AG04450 (cell line): ENCODE measurements around the gene VEZT. TPM values are rescaled to one million over a fixed set of nuclear protein-coding genes. Genes with fewer than 3 reads are reported as not detected.

ENCODE experiments used
- CTCF ChIA-PET: fragments of 300-600, 350-600 bp; formaldehyde crosslinking; extraction: SDS; loops from one replicate; lab custom pipeline; 2022; ENCODE audit warnings: antibody characterized with exemption, inconsistent platforms; lab: Charles Lee
- POLR2A ChIA-PET: fragments of 350-600 bp; formaldehyde crosslinking; extraction: SDS; loops from one replicate; lab custom pipeline; 2021; ENCODE audit warnings: antibody characterized with exemption, inconsistent platforms; lab: Yijun Ruan, JAX
- DNase-seq: peaks from one replicate; pipeline ENCODE4 v3.0.0-alpha.2; 2011; ENCODE audit warnings: low read depth, low spot score
- H3K27ac ChIP-seq: one replicate; pipeline ENCODE4 v1.5.1; 2012; ENCODE audit warnings: low read depth, low read length, control low read depth
- H3K27me3 ChIP-seq: one replicate; pipeline ENCODE4 v1.6.0; 2012; ENCODE audit warnings: low read length; ENCODE audit not compliant: control insufficient read depth, insufficient read depth
- H3K4me3 ChIP-seq: 2 replicates; pipeline ENCODE4 v1.5.1; 2011; ENCODE audit warnings: mild to moderate bottlenecking, low read depth, low read length, control low read depth
- H3K9me3 ChIP-seq: 2 replicates; pipeline ENCODE4 v1.5.1; 2012; ENCODE audit warnings: low read length; ENCODE audit not compliant: control insufficient read depth, insufficient read depth
- polyA plus RNA-seq: library from polyadenylated mRNA; depleted of rRNA; stranded (reverse); fragments of >200 nt; gene quantifications from 2 replicates; pipeline ENCODE4 v1.2.3, GENCODE V29; 2011
- TF ChIP-seq, protein P1 (sequence below): IDR thresholded peaks from 2 replicates; pipeline ENCODE4 v1.5.1; 2011; ENCODE audit warnings: low read depth, low read length, control low read depth, inconsistent platforms

Gene VEZT
- polyA plus RNA-seq, 1 experiment, result 143 TPM

DNA sequence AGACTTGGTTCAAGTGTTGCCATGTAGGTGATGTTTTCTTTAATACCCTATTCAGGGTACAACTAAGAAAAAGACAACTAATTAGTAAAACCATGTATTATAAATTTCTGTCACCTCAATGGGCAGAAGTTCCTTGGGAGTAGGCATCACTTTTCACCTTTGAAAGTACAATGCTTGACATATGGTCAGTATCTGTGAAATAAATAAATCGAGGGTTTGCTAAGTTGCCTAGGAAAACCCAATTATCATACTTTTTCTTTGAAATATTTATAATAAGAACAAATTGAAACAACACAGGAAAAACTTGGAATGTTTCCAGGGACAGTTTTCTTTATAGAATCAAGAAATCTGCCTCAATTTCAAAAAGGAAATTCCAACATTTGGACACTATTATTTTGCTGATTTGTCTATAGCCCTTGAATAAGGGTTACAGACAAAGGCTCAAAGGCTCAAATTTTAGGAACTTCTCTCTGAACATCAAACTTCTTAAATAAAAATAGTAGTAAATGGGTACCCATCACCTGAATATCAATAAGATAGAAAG is 14.0 kb upstream of the VEZT start:
- no peak for DNase-seq
- Histone ChIP-seq H3K27ac (no peak overlapping the region), H3K9me3 (no peaks in the 10 kb centered on the region), H3K27me3 (no peaks in the 10 kb centered on the region), H3K4me3 (no peak overlapping the region)
- CTCF ChIA-PET, result no interaction called here
- POLR2A ChIA-PET, result no interaction called here
- TF ChIP-seq, protein P1, sequence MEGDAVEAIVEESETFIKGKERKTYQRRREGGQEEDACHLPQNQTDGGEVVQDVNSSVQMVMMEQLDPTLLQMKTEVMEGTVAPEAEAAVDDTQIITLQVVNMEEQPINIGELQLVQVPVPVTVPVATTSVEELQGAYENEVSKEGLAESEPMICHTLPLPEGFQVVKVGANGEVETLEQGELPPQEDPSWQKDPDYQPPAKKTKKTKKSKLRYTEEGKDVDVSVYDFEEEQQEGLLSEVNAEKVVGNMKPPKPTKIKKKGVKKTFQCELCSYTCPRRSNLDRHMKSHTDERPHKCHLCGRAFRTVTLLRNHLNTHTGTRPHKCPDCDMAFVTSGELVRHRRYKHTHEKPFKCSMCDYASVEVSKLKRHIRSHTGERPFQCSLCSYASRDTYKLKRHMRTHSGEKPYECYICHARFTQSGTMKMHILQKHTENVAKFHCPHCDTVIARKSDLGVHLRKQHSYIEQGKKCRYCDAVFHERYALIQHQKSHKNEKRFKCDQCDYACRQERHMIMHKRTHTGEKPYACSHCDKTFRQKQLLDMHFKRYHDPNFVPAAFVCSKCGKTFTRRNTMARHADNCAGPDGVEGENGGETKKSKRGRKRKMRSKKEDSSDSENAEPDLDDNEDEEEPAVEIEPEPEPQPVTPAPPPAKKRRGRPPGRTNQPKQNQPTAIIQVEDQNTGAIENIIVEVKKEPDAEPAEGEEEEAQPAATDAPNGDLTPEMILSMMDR, result no peak

DNA sequence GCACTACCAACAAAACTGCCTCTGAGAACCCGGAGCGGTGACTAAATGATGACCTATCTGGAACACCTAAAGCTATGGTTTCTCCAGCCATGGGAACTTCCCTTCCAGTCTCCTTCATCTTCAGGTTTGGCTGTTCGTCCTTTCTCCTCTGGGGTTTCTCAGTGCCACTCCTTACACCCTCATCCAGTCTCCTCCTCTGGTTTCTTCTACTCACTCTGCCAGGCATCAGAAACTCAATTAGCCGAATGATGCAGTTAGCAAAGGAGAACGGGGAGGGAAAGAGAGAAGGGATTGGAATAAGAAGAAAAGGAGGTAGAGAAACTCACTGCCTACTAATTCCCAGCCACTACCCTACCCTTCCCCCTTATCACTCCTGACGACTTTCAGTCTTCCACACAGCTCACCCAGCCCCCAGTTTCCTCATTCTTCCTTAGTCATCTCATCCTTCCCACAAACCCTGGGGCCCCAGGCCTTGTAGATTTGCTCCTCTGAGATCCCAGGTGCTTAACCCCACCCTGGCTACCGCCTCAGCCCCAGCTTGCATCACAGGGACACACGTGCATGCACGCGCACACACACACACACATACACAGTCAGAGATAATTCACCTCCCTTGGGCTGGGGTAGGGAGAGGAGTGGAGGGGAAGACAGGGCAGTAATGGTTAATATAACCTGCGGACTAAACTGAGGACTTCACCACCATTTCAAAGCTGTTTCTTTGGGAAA is 13.3 kb upstream of the VEZT start:
- Histone ChIP-seq H3K9me3 (no peaks in the 10 kb centered on the region), H3K27ac (peak overlapping the region; percentile 85), H3K27me3 (no peaks in the 10 kb centered on the region), H3K4me3 (no peak overlapping the region; the same call in 1 of the 2 replicates)
- POLR2A ChIA-PET, result interaction anchor here (1.1 kb wide), 1 partner anchor 13 kb away, joined by 3 read pairs; the partner anchor contains the start of genes FGD6 and VEZT
- DNase-seq, result peak; percentile 69
- CTCF ChIA-PET, result interaction anchor here (4.9 kb wide), 1 partner anchor 12 kb away, joined by 26 read pairs; the partner anchor contains the start of genes FGD6 and VEZT
- TF ChIP-seq, protein P1, result no peak

DNA sequence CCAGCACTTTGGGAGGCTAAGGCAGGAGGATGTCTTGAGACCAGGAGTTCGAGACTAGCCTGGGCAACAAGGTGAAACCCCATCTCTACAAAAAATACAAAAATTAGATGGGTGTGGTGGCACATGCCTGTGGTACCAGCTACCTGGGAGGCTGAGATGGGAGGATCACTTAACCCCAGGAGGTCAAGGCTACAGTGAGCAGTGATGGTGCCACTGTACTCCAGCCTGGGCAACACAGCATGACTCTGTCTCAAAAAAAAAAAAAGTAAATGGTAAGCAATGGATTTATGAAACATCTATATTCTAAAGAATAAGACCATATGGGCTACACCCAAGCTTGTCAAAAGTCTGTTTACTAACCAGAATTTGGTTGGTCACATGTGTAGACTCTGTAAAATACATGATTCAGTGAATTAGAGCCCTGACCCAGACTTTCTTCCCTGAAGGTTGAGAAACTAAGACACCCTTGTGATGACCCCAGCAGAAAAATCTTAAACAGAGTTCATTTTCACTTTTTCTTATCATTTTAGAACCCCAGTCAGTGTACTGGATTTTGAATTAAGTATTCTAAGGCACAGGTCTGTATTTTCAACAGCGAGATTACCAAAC is 12.5 kb upstream of the VEZT start:
- ChIA-PET POLR2A (interaction anchor here (1.0 to 1.2 kb wide), 3 partner anchors 10 to 12 kb away, joined by 3 read pairs; partner anchors contain the start of genes FGD6 and VEZT), CTCF (interaction anchor here (1.6 to 4.9 kb wide), 2 partner anchors 11 to 88 kb away, joined by 7 to 26 read pairs; partner anchors contain the start of genes FGD6 and VEZT)
- no peaks in the 10 kb centered on the region for H3K9me3 ChIP-seq
- H3K4me3 ChIP-seq, result no peak overlapping the region
- TF ChIP-seq, protein P1, result no peak
- H3K27ac ChIP-seq, result peak overlapping the region; percentile 80
- no peaks in the 10 kb centered on the region for H3K27me3 ChIP-seq
- DNase-seq, result no peak

DNA sequence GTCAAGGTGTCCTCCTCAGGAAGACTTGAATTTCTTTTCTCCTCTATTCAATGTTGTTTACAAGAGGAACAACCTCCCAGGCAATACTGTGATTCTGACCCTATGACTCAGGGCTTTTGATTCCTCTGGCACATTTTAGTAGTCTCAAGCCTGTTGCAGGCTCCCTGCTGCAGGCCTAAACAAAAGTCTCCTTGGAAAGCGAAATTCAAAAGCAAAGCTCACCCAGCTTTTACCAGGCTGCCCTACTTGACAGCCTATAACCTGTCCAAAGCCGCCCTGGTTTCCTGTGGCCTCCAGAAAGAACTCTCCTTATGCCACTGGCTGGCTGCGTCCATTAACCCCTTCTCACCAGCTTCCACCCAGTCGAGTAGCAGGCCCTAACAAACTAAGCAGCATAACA is 11.9 kb upstream of the VEZT start:
- TF ChIP-seq, protein P1, result no peak
- Histone ChIP-seq H3K27ac (peak overlapping the region; percentile 80), H3K27me3 (no peaks in the 10 kb centered on the region), H3K9me3 (no peaks in the 10 kb centered on the region), H3K4me3 (no peak overlapping the region)
- DNase-seq, result peak; percentile 61
- ChIA-PET POLR2A (interaction anchor here (1.0 to 1.2 kb wide), 2 partner anchors 9 to 12 kb away, joined by 3 read pairs; partner anchors contain the start of genes FGD6 and VEZT), CTCF (interaction anchor here (1.6 to 4.9 kb wide), 2 partner anchors 11 to 89 kb away, joined by 7 to 26 read pairs; partner anchors contain the start of genes FGD6 and VEZT)
